Superior temporal gyrus (tissue), 1 donor: Measurements from ENCODE around the gene PSMB1.

ENCODE experiments used
- DNase-seq: peaks from one replicate; pipeline ENCODE4 v3.0.0-alpha.2; 2016; ENCODE audit errors: extremely low spot score

PSMB1 gene

DNA sequence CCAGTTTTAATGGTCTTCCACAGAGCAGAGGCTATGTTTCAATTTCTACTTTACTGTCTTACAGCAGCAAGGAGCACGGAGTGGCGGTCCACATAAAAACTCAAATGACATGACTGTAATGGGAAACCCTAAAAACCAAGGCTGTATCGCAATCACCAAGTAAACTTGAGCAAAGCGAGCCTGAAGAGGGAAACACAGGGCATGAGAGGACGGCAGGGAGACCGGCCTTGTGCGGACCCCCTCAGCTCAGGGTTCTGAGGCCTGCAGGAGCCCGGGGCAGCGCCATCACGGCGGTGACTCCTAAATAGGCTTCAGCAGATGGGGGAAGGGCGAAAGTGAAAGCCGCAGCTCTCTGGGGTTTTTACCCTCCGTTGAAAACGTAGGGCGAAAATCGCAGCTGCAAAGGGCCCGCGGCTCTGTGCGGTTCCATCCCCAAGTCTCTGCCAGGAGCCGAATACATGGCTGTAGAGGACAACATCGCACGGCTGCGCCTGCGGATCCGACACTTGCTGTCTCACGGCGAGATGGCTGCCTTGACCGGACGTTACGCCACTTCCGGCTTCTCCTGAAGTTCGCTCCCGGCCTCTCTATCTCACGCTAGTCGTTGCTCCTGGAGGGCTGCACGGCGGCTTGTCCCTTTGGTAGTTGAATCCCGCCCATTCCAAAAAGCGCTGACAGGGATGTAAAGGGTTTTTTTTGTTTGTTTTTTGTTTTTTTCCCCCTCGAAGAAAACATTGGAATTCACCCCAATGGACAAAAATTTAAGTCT, at the start of gene PSMB1:
PSMB1 (minus strand) TSS at position 543 of the 769 bp plus-strand sequence; CDS start at position 478, 65 bp downstream.
- DNase-seq = peak; percentile 99

DNA sequence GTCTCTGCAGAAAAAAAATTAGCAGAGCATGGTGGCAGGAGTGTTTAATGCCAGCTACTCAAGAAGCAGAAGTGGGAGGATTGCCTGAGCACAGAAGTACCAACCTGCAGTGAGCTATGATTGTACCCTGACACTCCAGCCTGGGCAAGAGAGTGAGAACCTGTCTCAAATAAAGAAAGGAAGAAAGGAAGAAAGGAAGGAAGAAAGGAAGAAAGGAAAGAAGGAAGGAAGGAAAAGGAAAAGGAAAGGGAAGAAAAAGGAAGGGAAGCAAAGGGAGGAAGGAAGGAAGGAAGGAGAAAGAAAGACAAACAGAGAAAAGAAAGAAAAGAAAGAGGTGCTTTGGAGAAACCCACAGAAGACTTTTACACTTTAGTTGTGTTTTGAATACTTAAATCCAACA, 44.2 kb upstream of the PSMB1 start:
- DNase-seq = no peak

DNA sequence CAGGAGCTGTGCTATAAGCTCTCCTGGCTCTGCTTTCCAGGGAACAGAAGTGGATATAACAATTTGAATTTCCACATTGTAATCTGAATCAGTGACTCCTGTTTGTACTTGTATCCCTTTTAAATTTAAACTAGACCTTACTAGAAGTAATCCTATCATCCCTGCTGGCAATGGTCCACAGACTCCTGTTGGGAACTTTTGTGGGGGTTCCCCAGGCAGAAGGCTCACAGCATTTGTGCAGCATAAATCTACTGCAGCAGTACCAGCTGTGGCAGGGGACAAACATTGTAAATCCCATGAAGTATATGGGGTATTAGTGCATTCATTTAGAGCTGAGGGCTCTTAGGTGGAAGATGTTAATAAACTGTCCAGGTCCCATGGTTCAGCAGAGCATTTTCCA, 43.3 kb upstream of the PSMB1 start:
- no peak for DNase-seq

DNA sequence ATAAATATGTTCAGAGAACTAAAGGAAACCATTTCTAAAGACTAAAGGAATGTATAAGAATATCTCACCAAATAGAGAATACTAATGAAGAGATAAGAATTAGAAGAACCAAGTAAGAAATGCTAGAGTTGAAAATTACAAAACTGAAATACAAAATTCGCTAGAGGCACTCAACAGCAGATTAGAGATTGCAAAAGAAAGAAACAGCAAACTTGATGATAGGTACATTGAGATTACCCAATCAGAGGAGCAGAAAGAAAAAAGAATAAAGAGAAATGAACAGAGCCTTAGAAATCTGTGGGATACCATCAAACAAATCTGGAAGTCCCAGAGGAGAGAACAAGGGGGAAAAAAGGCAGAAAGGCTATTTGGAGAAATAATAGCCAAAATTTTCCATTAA, 37.6 kb upstream of the PSMB1 start:
- no peak for DNase-seq

DNA sequence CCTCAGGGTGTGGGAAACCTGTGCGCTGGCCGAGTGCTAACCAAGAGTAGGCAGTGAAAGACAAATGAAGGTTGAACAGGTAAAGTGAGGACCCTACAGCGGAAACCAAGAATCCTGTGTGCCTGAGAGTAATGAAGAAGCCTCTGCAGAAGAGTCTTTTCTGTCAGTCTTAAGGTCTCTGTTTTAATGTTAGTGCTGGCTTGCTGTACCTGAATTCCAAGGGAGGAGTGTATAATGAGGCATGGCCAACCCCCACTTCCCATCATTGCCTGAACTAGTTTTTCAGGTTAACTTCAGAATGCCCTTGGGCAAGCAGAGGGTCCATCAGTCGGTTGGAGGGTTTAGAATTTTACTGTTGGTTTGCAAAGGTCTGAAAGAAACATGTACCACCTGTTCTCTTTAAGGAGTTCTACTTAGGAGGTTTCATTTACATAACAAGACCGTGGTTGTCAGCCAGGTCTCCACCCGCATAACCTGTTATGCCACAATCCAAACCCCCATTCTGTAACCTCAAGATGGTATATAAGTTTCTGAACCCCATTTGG, 31.9 kb upstream of the PSMB1 start:
- no peak for DNase-seq

DNA sequence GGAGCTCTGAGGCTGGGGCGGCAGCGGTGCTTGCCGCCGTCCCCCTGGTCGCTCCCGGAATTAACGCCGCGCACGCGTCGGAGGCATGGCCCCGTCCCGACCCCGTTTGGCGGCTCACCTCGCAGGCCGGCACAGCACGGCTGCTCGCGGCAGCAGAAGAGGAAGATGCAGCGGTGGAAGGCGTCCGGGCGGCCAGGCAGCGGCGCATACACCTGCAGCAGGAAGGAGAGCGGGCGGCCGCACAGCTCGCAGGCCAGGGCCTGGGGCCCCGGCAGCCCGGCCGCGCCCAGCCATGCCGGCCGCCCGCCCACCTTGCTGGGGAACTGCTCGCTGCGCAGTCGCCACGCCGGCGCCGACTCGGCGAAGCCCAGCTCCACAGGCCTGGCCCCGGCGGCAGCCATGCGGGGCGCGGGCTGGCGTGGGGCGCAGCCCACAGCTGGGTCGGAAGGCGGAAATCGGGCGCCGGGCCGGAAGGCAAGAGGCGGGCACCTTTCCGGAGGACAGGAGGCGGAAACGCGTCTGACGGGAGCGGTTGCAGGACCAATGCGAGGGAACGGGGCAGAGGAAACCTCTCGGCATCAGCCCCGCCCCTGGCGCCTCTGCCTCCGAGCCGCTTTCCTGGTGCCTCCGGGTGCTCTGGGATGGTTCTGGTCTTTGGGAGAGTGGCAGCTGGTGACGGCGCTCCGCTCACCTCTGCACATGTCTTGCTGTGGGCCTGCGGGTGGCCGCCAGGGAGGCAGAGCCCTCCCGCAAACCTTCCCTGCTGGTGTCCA, 31.3 kb upstream of the PSMB1 start, which contains the start of gene PDCD2:
PDCD2 (minus strand) TSS at position 457 of the 773 bp plus-strand sequence; CDS start at position 401, 56 bp downstream.
- peak; percentile 93 for DNase-seq

DNA sequence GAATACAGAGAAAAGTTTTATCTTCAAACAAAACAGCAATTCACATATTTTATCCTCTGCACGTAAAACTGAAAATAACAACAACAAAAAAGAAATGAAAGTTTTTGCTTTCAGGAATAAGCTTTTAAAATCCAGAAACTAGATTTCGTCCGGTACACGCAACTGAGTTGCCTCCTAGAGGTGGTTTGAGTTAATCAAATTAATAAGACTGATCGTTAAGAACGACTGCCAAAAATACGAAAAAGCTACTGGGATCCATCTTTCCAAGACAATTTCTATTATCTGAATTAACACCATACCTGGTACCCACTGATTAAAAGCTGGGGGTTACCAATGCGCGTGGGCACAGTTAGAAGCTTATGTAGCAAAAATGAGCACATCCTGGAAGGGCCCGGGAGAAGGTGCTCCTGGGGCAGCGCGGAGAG, 30.7 kb upstream of the PSMB1 start:
- DNase-seq = peak; percentile 16

DNA sequence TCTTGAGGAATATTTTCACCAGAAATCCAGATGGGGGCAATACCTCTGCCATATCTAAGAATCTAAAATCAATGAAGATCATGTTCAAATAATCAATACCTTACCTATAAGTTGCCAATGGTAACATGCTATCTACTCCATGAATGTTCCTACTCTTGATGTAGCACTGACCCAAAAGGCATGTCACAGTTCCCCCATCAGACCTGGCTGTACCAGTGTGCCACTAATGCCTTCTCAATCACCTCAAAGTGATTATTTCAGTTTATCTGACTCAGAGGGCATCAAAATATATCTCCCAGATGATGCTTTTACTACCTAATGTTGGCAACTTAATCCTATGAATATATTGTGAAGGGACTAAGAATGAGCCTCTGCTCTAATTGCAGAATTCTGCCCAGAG, 25.8 kb upstream of the PSMB1 start:
- DNase-seq = no peak

DNA sequence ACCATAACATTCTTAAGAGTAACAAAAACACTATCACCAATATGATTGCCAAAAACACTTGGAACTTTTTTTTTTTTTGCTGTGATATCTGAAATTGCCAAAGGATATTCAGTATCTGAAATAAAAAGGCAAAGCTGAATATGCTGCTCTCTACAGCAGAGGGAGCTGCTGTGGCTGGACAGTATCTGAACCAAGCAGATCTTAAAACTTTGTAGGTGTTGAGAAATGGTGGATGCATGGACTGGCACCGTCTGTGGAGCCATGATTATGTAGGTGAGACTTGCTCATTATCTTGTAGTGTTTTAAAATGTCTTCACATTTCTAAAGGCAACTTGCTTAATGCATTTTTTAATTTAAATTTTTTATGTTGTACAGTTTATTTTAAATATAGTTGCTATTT, 22.1 kb upstream of the PSMB1 start:
- DNase-seq = no peak

DNA sequence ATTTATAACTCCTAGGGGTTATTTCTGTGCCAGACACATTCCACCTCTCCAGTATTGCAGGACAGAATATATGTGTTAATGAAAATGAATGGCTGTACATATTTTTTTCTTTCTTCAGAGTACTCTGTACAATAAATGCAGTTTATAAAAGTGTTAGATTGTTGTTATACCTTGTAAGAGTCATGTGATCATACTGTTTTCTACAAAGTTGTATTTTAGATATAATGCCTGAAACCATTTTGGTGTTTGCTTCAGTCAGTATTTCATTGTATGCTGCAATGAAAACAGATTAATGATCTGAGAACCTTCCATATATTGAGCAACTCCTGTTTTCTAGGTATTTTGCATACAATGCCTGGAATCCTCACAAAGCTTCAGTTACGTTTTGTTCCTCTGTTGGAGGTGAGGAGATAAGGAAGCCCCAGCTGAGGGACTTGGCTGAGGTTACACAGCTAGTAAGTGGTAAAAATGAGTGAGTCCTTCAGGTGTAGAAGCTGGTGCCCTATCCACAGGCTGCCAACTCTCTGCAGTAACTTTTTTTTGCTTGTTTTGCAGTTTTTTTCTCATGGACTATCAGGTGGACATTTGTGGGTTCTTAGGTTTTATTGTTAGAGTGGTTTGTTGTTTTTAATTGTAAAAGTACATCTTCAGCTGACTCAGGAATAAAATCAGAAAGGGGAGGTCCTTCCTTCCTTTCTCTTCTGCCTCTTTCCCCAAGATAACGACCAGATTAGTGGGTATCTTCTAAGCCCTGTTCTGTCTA, 19.8 kb upstream of the PSMB1 start:
- no peak for DNase-seq

DNA sequence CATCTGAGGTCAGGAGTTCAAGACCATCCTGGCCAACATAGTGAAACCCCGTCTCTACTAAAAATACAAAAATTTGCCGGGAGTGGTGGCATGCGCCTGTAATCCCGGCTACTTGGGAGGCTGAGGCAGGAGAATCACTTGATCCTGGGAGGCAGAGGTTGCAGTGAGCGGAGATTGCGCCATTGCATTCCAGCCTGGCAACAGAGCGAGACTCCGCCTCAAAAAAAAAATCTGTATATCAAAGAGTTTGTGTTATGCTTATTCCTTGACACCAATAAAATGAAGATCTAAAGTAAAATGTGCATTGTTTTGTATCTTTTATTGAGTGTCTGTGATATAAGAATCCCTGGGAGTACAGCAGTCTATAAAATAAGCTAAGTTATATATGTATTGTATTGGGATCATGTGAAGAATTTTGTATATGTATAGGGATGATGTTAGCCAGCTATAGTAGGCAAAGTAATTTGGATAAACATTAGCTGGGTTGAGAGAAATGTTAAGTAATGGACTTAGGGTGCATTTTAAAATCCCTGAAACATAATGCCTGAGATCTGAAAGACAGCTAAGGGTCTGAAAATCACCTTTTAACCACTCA, 11.9 kb upstream of the PSMB1 start:
- DNase-seq = no peak

DNA sequence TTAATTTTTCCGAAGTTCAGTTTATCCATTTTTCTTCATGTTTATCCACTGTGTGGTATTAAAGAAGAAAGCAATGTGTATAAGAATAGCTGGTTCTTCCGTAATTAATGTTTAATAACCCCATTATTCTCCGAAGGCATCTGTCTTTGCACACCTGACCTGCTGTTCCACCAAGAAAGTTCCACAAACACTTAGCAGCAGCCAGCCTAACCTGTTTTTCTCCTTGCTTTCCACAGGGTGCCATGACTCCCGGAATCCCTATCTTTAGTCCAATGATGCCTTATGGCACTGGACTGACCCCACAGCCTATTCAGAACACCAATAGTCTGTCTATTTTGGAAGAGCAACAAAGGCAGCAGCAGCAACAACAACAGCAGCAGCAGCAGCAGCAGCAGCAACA, 8.4 kb upstream of the PSMB1 start:
- DNase-seq = no peak

DNA sequence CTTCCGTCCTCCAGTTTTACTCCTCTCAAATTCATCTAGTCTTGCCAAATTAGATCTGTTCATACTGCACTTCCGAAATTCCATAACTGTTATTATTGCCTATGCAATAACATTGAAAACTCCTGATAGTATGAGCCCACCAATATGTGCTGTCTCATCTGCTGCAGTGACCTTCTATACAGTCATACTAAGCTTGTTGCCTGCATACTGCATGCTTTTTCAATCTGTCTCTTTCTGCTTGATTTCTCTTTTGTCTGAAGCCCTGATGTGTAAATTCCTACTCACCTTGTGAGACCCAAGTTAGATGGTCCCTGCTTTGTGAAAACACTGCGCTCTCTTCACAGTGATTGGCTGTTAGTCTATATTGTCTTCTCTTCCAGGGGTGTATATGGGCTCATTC, 2.2 kb upstream of the PSMB1 start:
- DNase-seq = no peak

DNA sequence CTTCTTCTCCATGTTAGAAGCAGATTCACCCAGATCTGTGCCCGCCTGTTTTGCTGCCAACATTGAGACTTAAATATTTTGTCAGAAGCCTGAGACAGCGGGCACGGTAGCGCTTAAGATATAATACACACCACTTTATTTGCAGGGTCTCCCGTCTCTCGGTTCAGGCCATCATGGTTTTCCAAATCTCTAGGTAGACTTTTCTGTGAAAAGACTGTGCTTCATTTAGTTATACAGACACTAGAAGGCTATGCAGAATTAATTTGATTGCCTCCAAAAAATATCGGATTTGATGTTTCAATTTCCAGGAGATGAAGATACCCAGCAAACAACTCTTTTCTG, 1.7 kb upstream of the PSMB1 start:
- DNase-seq = no peak

DNA sequence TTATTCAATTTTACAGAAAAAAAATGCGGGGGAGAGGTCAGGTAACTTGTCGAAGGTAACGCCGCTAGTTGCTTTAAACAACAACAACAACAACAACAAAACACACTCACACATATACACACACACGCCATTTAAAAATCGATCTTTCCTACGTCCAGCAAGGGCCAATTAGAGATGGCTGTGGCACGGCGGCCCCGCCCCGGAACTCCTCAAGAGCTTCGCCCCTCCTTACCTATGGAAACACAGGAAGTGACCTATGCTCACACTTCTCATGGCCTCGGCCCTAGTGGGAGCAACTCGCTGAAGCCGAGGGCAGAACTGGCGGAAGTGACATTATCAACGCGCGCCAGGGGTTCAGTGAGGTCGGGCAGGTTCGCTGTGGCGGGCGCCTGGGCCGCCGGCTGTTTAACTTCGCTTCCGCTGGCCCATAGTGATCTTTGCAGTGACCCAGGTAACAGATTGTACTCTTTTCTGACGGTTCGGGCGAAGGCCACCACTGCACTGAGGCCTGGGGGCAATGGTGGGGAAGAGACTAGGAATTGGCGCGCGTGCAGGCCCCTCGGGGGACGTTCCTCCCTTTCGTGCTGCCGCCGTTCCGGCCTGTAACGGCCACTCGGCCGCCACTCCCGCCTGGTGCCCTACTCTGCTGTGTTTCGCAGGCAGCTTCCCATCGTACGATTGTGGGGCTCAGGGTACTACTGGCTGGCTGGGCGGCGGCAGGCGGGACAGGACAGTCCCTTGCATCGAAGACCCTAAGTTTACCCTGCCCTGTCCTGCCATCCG, 1.1 kb upstream of the PSMB1 start, which contains the start of gene TBP:
TBP (plus strand) TSS at position 357 of the 783 bp plus-strand sequence. CDS start 2,661 bp downstream, outside the sequence.
- peak; percentile 100 for DNase-seq

DNA sequence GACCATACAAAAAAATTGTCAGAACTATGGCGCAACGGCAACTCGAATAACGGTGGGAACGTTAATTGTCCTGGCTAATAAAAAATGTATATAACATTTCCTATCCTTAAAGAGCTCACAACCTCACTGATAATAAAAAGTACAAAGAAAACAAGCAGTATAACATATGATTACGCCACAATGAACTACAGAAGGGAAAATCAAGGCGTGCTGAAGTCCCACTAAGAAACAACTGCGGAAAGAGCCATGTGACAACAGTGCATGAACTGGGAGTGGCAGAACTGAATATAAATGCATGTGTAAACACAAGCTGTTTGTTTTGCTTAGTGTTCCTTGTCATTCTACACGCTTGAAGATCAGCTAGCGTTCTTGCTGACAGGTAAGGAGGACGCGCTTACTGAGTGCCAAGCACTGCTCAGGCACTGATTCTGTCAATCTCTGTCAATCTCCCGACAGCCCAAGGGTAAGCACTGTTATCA, 466 bp upstream of the PSMB1 start:
- no peak for DNase-seq

DNA sequence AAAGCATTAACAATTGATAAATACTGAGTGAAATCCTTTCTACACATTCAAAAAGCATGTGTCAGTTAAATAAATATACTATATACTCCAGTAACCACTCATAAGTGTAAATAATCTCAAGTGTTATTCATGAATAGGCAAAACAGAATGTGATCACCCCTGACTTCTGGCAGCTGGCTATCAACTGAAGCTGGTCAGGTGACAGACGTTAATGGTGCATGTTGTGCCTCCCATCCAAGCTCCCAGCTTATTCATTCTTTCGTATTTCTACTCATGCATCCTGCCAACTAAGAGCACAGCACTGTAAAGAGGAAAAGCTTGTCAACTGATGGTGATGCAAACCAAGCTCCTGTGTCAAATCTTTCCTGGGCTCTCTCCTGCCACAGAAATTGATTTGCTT, 7.7 kb downstream of the PSMB1 start:
- DNase-seq = no peak

DNA sequence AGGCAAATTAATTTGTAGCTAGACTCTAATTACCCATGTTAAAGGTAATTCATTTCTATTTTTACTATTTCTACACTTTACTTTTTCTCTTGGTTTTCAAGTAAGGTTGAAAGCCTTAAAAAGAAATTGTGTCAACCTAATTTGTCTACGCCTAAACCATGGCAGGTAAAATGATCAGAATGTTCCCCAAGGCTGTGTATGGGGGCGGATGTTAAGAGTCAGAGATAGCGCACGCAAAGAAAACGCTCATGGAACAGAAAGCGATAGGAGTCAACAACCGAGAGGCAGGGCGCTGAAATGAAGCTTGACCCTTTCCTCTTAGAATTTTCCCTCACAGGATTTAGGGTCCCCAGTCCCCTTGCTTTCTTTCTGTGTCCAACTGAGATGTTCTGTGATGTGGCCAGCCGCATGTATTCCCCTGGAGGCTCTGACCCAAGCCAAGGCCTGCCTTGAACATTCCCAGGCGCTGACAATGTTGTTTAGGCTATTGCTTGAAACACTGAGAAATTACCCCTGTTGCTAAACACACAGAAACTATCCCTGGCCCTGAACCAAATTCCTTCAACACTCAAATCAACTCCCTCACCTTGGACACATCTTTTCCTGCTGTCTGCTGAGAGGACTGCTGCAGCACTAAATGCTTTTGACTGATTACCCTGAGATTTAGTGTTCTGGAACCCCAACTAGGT, 10.9 kb downstream of the PSMB1 start:
- no peak for DNase-seq

DNA sequence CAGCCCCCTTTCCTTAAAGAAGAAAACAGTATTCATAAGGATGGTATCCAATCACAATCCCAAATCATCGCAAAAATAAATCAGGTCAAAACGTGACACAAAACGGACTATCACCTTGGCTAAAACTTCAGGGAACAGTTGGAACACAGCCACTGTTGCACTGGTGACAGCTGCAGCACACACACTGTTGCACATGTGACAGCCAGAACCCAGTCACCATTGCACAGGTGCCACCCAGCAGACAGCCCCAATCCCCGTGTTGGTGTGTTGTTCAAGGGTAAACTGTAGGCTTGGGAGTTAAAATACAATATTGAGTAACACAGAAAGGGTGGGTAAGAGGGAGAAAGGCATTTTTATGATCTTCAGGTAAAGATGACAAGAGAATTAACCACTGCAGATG, 15.8 kb downstream of the PSMB1 start:
- DNase-seq = no peak

DNA sequence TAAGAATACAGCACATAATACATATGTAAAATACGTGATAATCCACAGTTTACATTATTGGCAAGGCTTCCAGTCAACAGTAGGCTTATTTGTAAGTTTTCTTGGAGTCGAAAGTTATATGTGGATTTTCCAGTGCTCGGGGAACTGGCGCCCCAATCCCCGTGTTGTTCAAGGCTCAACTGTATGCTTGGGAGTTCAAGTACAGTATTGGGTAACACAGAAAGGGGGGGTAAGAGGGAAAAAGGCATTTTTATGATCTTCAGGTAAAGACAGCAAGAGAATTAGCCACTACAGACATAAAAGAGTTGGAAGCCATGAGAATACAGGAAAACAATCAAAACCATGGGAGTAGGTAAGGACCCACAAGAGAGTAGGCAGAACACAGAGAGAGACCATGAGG, 16.4 kb downstream of the PSMB1 start:
- no peak for DNase-seq
